ENCODE data around the gene MRPS18C.
"Not testable (repeated sequence)": the region's sequence is repeated elsewhere in the genome, so short reads cannot be mapped to it uniquely, and the experiment has no call there.

The MRPS18C gene

GRCh38 chr4:83455281-83456183, at the start of gene MRPS18C, which contains the start of gene HELQ:
Gene MRPS18C (plus strand): TSS chr4:83456058. CDS start chr4:83456078, 20 bp downstream.
Gene HELQ (minus strand): TSS chr4:83455823. CDS start chr4:83455693, 130 bp downstream.
- DNase-seq = peak; percentile 83

- DNase-seq = no peak
Observed at GRCh38 chr4:83408908-83409307, 47.0 kb upstream of the MRPS18C start.

- DNase-seq = no peak
Observed at GRCh38 chr4:83413676-83414075, 42.2 kb upstream of the MRPS18C start.

GRCh38 chr4:83417566-83417965, 38.3 kb upstream of the MRPS18C start:
- no peak for DNase-seq

GRCh38 chr4:83418211-83418610, 37.6 kb upstream of the MRPS18C start:
- DNase-seq = no peak

- DNase-seq = no peak
Observed at GRCh38 chr4:83431200-83431599, 24.7 kb upstream of the MRPS18C start.

- DNase-seq = no peak
Observed at GRCh38 chr4:83436680-83437079, 19.2 kb upstream of the MRPS18C start.

- no peak for DNase-seq
Observed at GRCh38 chr4:83438719-83439118, 17.1 kb upstream of the MRPS18C start.

- DNase-seq = no peak
Observed at GRCh38 chr4:83440148-83440814, 15.6 kb upstream of the MRPS18C start.

- DNase-seq = no peak
Observed at GRCh38 chr4:83440899-83441298, 15.0 kb upstream of the MRPS18C start.

- no peak for DNase-seq
Observed at GRCh38 chr4:83449009-83449408, 6.8 kb upstream of the MRPS18C start.

GRCh38 chr4:83454686-83455085, 1.2 kb upstream of the MRPS18C start:
- DNase-seq = no peak

- no peak for DNase-seq
Observed at GRCh38 chr4:83456184-83456501, 285 bp downstream of the MRPS18C start.

GRCh38 chr4:83473423-83473822, 17.6 kb downstream of the MRPS18C start:
- no peak for DNase-seq

- no peak for DNase-seq
Observed at GRCh38 chr4:83473966-83474365, 18.1 kb downstream of the MRPS18C start.

- peak; percentile 66 for DNase-seq
Observed at GRCh38 chr4:83484500-83485461, 28.9 kb downstream of the MRPS18C start, which contains the start of gene ABRAXAS1. Gene ABRAXAS1 (minus strand): TSS chr4:83485100. CDS start chr4:83485072, 28 bp downstream.

- no peak for DNase-seq
Observed at GRCh38 chr4:83486457-83487129, 30.7 kb downstream of the MRPS18C start.

GRCh38 chr4:83489711-83490326, 34.0 kb downstream of the MRPS18C start:
- DNase-seq = no peak

GRCh38 chr4:83490876-83491450, 35.1 kb downstream of the MRPS18C start:
- no peak for DNase-seq

GRCh38 chr4:83496085-83496917, 40.4 kb downstream of the MRPS18C start:
- DNase-seq = not testable (repeated sequence)
